Mesodermal cell (in vitro differentiated cells): ENCODE data around the gene ERICH3.

Source experiments
- H3K27ac ChIP-seq: 2 replicates; pipeline ENCODE4 v1.7.0; 2013; ENCODE audit warnings: mild to moderate bottlenecking, low read depth, low read length, moderate library complexity; ENCODE audit not compliant: severe bottlenecking
- H3K36me3 ChIP-seq: 2 replicates; pipeline ENCODE4 v1.7.1; 2013; ENCODE audit warnings: mild to moderate bottlenecking, low read length, moderate library complexity; ENCODE audit not compliant: control insufficient read depth, insufficient read depth
- H3K4me1 ChIP-seq: one replicate; pipeline ENCODE4 v1.7.1; 2013; ENCODE audit warnings: mild to moderate bottlenecking, low read length; ENCODE audit not compliant: insufficient read depth, control insufficient read depth, poor library complexity, severe bottlenecking
- H3K4me3 ChIP-seq: 2 replicates; pipeline ENCODE4 v1.7.0; 2013; ENCODE audit warnings: low read length, control low read depth, mild to moderate bottlenecking; ENCODE audit not compliant: insufficient read depth, poor library complexity, severe bottlenecking; ENCODE audit errors: extremely low read depth
- H3K9me3 ChIP-seq: 2 replicates; pipeline ENCODE4 v1.7.1; 2013; ENCODE audit warnings: mild to moderate bottlenecking, low read length, moderate library complexity; ENCODE audit not compliant: control insufficient read depth
- WGBS, 2 experiments: methylation state at CpG; one replicate each; pipeline ENCODE4 v1.1.5; 2013; ENCODE audit warnings: missing lambda C conversion rate in 2 of 2; ENCODE audit not compliant: insufficient coverage in 2 of 2; 5-methylcytosine and 5-hydroxymethylcytosine counted together

Gene ERICH3

DNA sequence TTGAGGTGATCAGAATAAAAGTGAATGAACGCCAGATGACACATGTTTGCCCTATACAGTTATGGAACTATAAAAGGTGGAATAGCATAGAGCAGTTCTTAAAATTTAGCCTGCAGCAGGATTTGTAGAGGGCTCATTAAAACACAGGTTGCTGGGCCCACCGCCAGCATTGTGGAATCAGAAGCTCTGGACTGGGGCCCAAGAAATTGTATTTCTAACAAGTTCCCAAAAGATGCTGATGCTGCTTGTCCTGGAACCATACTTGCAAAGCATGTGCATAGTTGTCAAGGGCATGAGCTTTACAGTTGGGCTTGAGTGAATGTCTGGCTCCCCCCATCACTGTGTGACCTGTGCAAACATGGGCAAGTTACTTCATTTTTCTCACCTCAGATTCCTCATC is 123.7 kb downstream of the ERICH3 start:
- no peaks in the 10 kb centered on the region for H3K36me3 ChIP-seq
- WGBS, 2 experiments: 81 to 92% methylated on average over 2 of the region's 2 CpGs

DNA sequence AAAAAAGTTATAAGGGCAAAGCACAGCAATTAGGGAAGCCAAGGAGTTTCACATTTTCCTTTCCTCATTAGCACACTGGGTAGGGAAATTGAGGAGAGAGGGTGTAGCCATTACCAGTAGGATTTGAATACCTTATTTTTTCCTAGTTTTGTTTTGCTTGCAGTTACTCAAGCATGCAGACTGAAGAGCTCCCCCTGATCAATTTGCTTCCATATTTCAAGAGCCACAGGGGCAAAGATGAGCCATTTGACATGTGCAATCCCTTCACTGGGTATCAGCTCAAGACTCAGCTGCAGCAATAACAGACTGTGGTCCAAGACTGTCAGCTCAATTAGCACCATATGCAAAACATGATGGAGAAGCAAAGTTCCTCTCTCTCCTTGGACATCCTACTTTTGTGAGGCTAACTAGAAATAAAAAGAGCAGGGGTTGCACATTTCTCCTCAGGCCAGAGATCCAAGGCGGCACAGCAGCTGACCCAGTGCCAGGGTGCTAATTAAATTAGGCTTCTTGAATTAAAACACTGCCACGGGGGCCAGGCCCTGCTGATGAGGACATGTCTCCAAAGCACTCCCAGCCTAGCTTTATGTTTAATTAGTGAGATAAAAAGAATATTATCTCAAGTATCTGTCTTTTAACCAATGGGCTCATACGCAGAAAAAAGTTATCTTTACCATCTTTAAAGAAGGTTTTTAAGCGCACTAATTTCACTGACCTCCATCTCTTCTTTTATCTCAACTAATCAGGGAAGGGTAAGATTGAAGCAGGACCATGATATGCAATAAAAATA is 124.4 kb downstream of the ERICH3 start:
- Histone ChIP-seq H3K4me1 (no peaks in the 10 kb centered on the region), H3K36me3 (no peaks in the 10 kb centered on the region), H3K4me3 (no peak overlapping the region), H3K27ac (no peak overlapping the region), H3K9me3 (no peaks in the 10 kb centered on the region)
- WGBS, 2 experiments: 80 to 83% methylated on average over 1 of the region's 4 CpGs

More for the DNA sequence above, 123.7 kb downstream of the ERICH3 start:
- H3K4me1 ChIP-seq: no peaks in the 10 kb centered on the region
- no peak overlapping the region for H3K4me3 ChIP-seq
- H3K9me3 ChIP-seq: no peaks in the 10 kb centered on the region
- no peak overlapping the region for H3K27ac ChIP-seq

DNA sequence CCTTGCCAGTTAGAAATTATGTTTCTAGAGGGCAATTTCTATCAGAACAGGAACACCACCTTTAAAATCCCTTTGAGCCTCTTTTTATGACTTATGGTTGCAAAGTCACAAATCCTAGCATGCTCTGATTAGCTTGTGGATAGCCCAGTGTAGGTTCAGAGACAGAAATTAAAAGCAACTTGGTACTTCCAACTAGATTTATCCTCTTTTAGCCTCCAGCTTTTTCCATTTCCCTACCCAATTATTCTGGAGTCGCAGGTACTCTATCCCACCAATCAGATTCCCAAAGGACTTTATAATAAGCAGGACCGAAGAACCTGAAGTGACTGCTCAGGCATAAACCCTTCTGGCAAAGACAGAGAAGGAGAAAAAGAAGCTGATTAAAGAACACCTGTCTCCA is 127.8 kb downstream of the ERICH3 start:
- no peak overlapping the region for H3K27ac ChIP-seq
- H3K36me3 ChIP-seq: no peaks in the 10 kb centered on the region
- no peak overlapping the region for H3K4me3 ChIP-seq
- no peaks in the 10 kb centered on the region for H3K4me1 ChIP-seq
- no peaks in the 10 kb centered on the region for H3K9me3 ChIP-seq
- 89% methylated on average over 1 of the region's 2 CpGs; no CpG with 5 or more reads in 1 of the 2 experiments for WGBS, 2 experiments

DNA sequence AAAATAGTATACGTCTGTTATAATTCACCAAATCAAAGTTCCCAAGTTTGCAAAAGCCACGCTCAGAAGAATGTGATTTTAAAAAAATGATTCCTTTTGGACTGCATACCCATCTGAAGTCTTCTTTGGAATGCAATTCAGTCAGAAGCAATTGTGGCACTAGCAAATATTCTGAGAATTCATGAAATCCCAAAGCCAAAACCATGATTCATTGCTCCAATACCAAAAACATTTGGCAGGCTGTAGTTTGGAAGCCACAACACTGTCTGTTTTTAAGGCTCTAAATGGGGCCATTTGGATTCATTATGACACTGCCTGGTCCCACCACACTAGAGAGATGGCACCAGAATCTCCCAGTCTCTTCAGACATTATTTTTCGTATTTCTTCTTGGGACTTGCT is 139.4 kb downstream of the ERICH3 start:
- 100% methylated on average over 1 of the region's 3 CpGs; no CpG with 5 or more reads in 1 of the 2 experiments for WGBS, 2 experiments
- H3K36me3 ChIP-seq: no peaks in the 10 kb centered on the region

DNA sequence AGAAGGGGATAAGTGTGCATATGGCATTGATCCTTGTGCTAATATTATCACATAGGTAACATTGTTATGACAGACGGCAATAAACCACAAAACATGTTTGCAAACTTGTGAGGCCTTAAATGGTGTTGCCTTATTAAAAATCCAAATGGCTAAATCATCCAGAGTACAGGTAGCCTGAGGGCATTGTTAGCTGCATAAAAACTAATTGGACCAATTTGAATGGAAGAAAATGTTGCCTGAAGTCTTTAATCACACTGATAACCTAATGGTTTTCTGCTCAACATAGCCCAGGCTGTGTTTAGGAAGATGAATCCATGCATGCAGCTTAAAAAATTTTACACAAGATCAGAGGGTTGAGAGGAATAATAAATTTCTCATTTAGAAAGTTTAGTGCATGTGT is 141.8 kb downstream of the ERICH3 start:
- no peaks in the 10 kb centered on the region for H3K4me1 ChIP-seq
- no CpG with 5 or more reads among the region's 1 CpG for WGBS, 2 experiments
- H3K9me3 ChIP-seq: no peaks in the 10 kb centered on the region
- no peak overlapping the region for H3K4me3 ChIP-seq
- no peak overlapping the region for H3K27ac ChIP-seq
- no peaks in the 10 kb centered on the region for H3K36me3 ChIP-seq

More for the DNA sequence above, 139.4 kb downstream of the ERICH3 start:
- H3K4me3 ChIP-seq: no peak overlapping the region
- no peaks in the 10 kb centered on the region for H3K4me1 ChIP-seq
- no peak overlapping the region for H3K27ac ChIP-seq
- no peaks in the 10 kb centered on the region for H3K9me3 ChIP-seq

DNA sequence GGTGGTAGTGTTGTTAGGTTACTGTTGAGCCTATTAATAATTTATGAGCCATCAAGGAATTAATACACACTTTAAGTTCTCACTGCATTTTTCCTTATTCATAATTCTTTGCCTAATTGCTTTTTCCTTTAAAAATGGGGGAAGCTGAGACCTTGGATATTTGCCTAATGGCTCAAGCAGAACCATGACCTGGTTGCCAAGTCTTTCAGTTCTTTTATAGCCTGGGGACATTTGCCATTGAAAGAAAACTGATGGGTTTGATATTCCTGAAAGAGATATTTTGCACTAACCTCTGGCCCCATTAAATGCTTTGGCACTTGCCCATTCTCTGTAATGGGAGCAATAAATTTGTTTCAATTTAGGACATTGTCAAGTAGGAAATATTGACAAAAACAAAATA is 142.7 kb downstream of the ERICH3 start:
- Histone ChIP-seq H3K4me3 (no peak overlapping the region), H3K9me3 (no peaks in the 10 kb centered on the region), H3K36me3 (no peaks in the 10 kb centered on the region), H3K4me1 (no peaks in the 10 kb centered on the region), H3K27ac (no peak overlapping the region)

DNA sequence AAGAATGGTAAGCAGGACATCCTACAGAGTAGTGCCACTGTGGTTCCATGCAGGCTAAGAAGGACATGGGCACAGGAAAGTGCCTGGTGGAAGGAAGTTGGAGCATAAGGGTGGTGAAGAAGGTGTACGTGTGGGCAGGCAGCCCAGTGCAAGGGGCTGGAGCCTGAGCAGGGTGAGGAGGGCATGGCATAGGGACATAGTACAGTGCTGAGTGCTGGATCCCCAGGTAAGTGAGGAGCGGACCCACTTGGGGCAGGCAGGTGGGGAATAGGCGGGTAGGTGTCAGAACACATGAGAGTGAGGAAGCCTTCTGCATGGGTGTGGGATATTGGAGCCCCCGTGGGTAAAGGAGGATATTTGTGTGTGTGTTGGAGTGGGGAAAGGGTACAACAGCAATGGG is 145.5 kb downstream of the ERICH3 start:
- no peaks in the 10 kb centered on the region for H3K9me3 ChIP-seq
- no peak overlapping the region for H3K4me3 ChIP-seq
- WGBS, 2 experiments: 94 to 100% methylated on average over 4 of the region's 4 CpGs
- no peaks in the 10 kb centered on the region for H3K4me1 ChIP-seq
- no peak overlapping the region for H3K27ac ChIP-seq
- H3K36me3 ChIP-seq: no peaks in the 10 kb centered on the region

DNA sequence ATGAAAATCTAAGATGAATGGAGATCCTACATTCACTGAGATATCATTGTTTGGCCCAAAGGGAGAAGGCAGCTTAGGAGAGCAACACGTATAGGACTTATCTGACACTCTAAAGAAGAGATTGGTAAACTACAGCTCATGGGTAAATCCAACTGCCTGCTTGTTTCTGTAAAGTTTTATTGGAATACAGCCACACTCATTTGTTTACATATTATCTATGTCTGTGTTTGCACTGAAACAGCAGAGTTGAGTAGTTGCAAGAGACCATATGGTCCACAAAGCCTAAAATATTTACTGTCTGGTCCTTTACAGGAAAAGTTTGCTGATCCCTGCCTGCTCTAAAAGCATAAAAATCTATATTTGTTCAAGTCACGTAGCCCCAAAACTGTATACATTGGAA is 146.9 kb downstream of the ERICH3 start:
- Histone ChIP-seq H3K36me3 (no peaks in the 10 kb centered on the region), H3K27ac (no peak overlapping the region), H3K4me3 (no peak overlapping the region), H3K9me3 (no peaks in the 10 kb centered on the region), H3K4me1 (no peaks in the 10 kb centered on the region)
- WGBS, 2 experiments: 75 to 100% methylated on average over 1 of the region's 2 CpGs

DNA sequence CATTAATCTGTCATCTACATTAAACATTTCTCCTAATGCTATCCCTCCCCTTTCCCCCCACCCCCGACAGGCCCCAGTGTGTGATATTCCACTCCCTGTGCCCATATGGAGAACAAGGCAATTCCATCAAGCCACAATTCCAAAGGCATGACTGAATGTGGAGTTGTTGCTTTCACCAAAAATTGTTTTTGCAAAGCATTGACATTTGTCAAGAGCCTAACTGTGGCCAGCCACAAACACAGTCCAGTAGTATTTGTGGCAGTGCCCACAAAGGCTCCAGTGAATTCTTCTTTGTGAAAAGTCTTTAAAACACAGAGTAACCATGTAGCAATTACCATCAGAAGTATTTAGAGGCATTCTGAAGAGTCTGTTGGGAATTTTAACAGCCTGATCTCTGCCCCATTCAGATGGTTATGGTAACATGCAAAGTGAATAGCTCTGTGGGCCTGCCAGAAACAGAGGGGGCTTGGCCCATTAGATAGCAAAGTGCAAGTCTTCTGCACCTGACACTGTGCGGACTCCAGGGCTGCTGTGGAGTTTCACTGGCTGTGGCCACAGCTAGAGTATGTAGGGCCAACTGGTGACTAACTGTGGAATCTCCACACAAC is 149.6 kb downstream of the ERICH3 start:
- Histone ChIP-seq H3K4me3 (no peak overlapping the region), H3K36me3 (no peaks in the 10 kb centered on the region), H3K4me1 (no peaks in the 10 kb centered on the region), H3K9me3 (no peaks in the 10 kb centered on the region), H3K27ac (no peak overlapping the region)
- 71% methylated on average over 1 of the region's 2 CpGs; no CpG with 5 or more reads in 1 of the 2 experiments for WGBS, 2 experiments

DNA sequence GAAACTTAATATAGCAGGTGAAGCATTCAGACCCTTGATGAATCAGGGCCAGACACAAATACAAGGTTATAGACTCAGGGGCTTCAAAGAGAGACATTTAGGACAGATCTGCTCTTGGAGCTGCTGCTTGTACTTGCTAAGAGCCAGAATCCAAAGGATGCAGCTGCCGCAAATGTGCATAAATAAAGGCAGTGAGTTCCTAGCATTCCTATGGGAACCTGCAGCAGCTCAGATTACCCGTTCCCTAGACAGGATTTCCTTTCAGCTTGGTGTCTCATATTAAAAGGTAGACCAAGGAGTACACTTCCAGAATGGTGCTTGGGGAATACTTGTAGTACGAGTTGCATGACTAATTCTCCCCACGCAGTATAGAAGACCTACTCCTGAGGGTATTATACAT is 151.4 kb downstream of the ERICH3 start:
- Histone ChIP-seq H3K36me3 (no peaks in the 10 kb centered on the region), H3K27ac (no peak overlapping the region)
- WGBS, 2 experiments: 14 to 19% methylated on average over 1 to 3 of the region's 4 CpGs

More for the DNA sequence above, 151.4 kb downstream of the ERICH3 start:
- no peaks in the 10 kb centered on the region for H3K4me1 ChIP-seq
- no peaks in the 10 kb centered on the region for H3K9me3 ChIP-seq
- no peak overlapping the region for H3K4me3 ChIP-seq
